ENCODE data around the gene CSRP1.

Gene CSRP1

GRCh38 chr1:201513498-201514243 is 6.7 kb upstream of the CSRP1 start:
- no peak for DNase-seq

GRCh38 chr1:201511941-201512539 is 5.1 kb upstream of the CSRP1 start:
- DNase-seq = no peak

- no peak for DNase-seq
These were observed 4.5 kb upstream of the CSRP1 start for GRCh38 chr1:201511396-201511940.

GRCh38 chr1:201510734-201511133 is 3.8 kb upstream of the CSRP1 start:
- no peak for DNase-seq

- no peak for DNase-seq
These were observed 2.9 kb upstream of the CSRP1 start for GRCh38 chr1:201509601-201510374.

GRCh38 chr1:201508809-201509208 is 1.9 kb upstream of the CSRP1 start:
- DNase-seq = peak; percentile 78

- no peak for DNase-seq
These were observed 395 bp upstream of the CSRP1 start for GRCh38 chr1:201507360-201507675.

- no peak for DNase-seq
These were observed 831 bp downstream of the CSRP1 start for GRCh38 chr1:201506092-201506491.

GRCh38 chr1:201505503-201505890 is 1.4 kb downstream of the CSRP1 start:
- DNase-seq = peak; percentile 85

GRCh38 chr1:201504799-201505502 is 2.0 kb downstream of the CSRP1 start:
- no peak for DNase-seq

- peak; percentile 35 for DNase-seq
These were observed 2.7 kb downstream of the CSRP1 start for GRCh38 chr1:201504179-201504631.

GRCh38 chr1:201503397-201504176 is 3.3 kb downstream of the CSRP1 start:
- DNase-seq = peak; percentile 99

GRCh38 chr1:201502511-201502857 is 4.4 kb downstream of the CSRP1 start:
- DNase-seq = no peak

- no peak for DNase-seq
These were observed 5.0 kb downstream of the CSRP1 start for GRCh38 chr1:201501812-201502510.

GRCh38 chr1:201501144-201501543 is 5.8 kb downstream of the CSRP1 start:
- peak; percentile 51 for DNase-seq

GRCh38 chr1:201500670-201501120 is 6.2 kb downstream of the CSRP1 start:
- no peak for DNase-seq

- DNase-seq = no peak
These were observed 6.9 kb downstream of the CSRP1 start for GRCh38 chr1:201499795-201500669.

- no peak for DNase-seq
These were observed 7.7 kb downstream of the CSRP1 start for GRCh38 chr1:201499191-201499590.

GRCh38 chr1:201498621-201499020 is 8.3 kb downstream of the CSRP1 start:
- DNase-seq = no peak

GRCh38 chr1:201497935-201498509 is 8.9 kb downstream of the CSRP1 start:
- DNase-seq = no peak

Measured in EL (cell line).